HEK293T (cell line): Measurements from ENCODE around the gene TMEM41B.

ENCODE experiments used
- ARNT ChIP-seq: fragments of 450-650 bp; IDR thresholded peaks from 2 replicates; pipeline ENCODE4 v1.6.1; 2017; ENCODE audit warnings: mild to moderate bottlenecking
- BHLHE40 ChIP-seq: fragments of 450-650 bp; IDR thresholded peaks from 2 replicates; pipeline ENCODE4 v1.6.1; 2016; ENCODE audit warnings: mild to moderate bottlenecking, moderate library complexity, borderline replicate concordance
- CTBP1 ChIP-seq: fragments of 450-650 bp; IDR thresholded peaks from 2 replicates; pipeline ENCODE4 v1.6.1; 2016; ENCODE audit warnings: borderline replicate concordance
- ELF4 ChIP-seq: fragments of 450-650 bp; IDR thresholded peaks from 2 replicates; pipeline ENCODE4 v1.6.1; 2017; ENCODE audit warnings: antibody characterized with exemption
- FOXA1 ChIP-seq: fragments of 450-650 bp; IDR thresholded peaks from 2 replicates; pipeline ENCODE4 v1.6.1; 2016; ENCODE audit warnings: mild to moderate bottlenecking
- FOXM1 ChIP-seq: fragments of 450-650 bp; IDR thresholded peaks from 2 replicates; pipeline ENCODE4 v1.6.1; 2017; ENCODE audit warnings: mild to moderate bottlenecking, borderline replicate concordance
- HDGF ChIP-seq: fragments of 450-650 bp; IDR thresholded peaks from 2 replicates; pipeline ENCODE4 v1.6.1; 2017; ENCODE audit warnings: antibody characterized with exemption, borderline replicate concordance
- L3MBTL2 ChIP-seq: fragments of 450-650 bp; conservative IDR thresholded peaks from 2 replicates; pipeline ENCODE4 v1.6.1; 2016; ENCODE audit warnings: mild to moderate bottlenecking
- LEF1 ChIP-seq: fragments of 450-650 bp; IDR thresholded peaks from 2 replicates; pipeline ENCODE4 v1.6.1; 2017; ENCODE audit warnings: mild to moderate bottlenecking, borderline replicate concordance
- NFRKB ChIP-seq: fragments of 450-650 bp; IDR thresholded peaks from 2 replicates; pipeline ENCODE4 v1.6.1; 2016; ENCODE audit warnings: mild to moderate bottlenecking, moderate library complexity
- PKNOX1 ChIP-seq: fragments of 450-650 bp; IDR thresholded peaks from 2 replicates; pipeline ENCODE4 v1.6.1; 2016
- SP1 ChIP-seq: fragments of 450-650 bp; IDR thresholded peaks from 2 replicates; pipeline ENCODE4 v1.6.1; 2017
- SUZ12 ChIP-seq: fragments of 450-650 bp; IDR thresholded peaks from 2 replicates; pipeline ENCODE4 v1.6.1; 2016; ENCODE audit warnings: mild to moderate bottlenecking
- ZNF384 ChIP-seq: fragments of 450-650 bp; IDR thresholded peaks from 2 replicates; pipeline ENCODE4 v1.6.1; 2016

GRCh38 chr11:9313648-9314290 is 624 bp downstream of the TMEM41B start:
- no peak for TF ChIP-seq FOXM1
- TF ChIP-seq SUZ12, result no peak
- no peak for TF ChIP-seq PKNOX1
- no peak for TF ChIP-seq SP1
- TF ChIP-seq L3MBTL2, result no peak
- TF ChIP-seq FOXA1, result no peak
- TF ChIP-seq ELF4, result no peak
- no peak for TF ChIP-seq BHLHE40
- TF ChIP-seq HDGF, result no peak
- no peak for TF ChIP-seq NFRKB
- no peak for TF ChIP-seq ZNF384
- TF ChIP-seq CTBP1, result no peak
- TF ChIP-seq ARNT, result no peak
- TF ChIP-seq LEF1, result no peak
